Sigmoid colon (tissue), 4 donors: ENCODE measurements around the gene PDZRN4.

ENCODE experiments used
- CTCF ChIP-seq, 4 experiments: fragments of 450-650 bp in 3 of 4; fragments of 200-600 bp in 1 of 4; IDR thresholded peaks; one replicate each; pipeline ENCODE4 v1.5.1; 2016 to 2019; ENCODE audit warnings: antibody characterized with exemption in 4 of 4, mild to moderate bottlenecking in 3 of 4, moderate library complexity in 2 of 4
- EP300 ChIP-seq, 4 donors: sonication (generic); formaldehyde crosslinking; IDR thresholded peaks; one replicate each; pipeline ENCODE4 v1.6.1; 2017; ENCODE audit warnings: antibody characterized with exemption in 4 of 4
- POLR2A ChIP-seq, 2 donors: fragments of 450-650 bp; IDR thresholded peaks; one replicate each; pipeline ENCODE4 v1.6.1; 2016; ENCODE audit warnings: antibody characterized with exemption in 2 of 2, mild to moderate bottlenecking in 2 of 2, moderate library complexity in 2 of 2
- POLR2AphosphoS5 ChIP-seq, 4 donors: sonication (generic); formaldehyde crosslinking; IDR thresholded peaks; one replicate each; pipeline ENCODE4 v1.6.1; 2017; ENCODE audit warnings: antibody characterized with exemption in 4 of 4

GRCh38 chr12:41486718-41487117 lies 298.6 kb downstream of the PDZRN4 start:
- TF ChIP-seq CTCF (IDR thresholded peaks at IDR 0.05) (no peak), POLR2A (IDR thresholded peaks at IDR 0.05) (no peak), POLR2AphosphoS5 (IDR thresholded peaks at IDR 0.05) (no peak), EP300 (IDR thresholded peaks at IDR 0.05) (no peak)
